ENCODE measurements around the gene USP17L26.
"Not testable (repeated sequence)": the region's sequence is repeated elsewhere in the genome, so short reads cannot be mapped to it uniquely, and the experiment has no call there.

USP17L26 gene

GRCh38 chr4:9334358-9334757 lies at the start of gene USP17L26:
Gene USP17L26 (plus strand): TSS chr4:9334658. CDS start chr4:9334658, 0 bp downstream.
- not testable (repeated sequence) for DNase-seq

GRCh38 chr4:9324191-9324590 lies 10.3 kb upstream of the USP17L26 start:
- DNase-seq, result not testable (repeated sequence)

GRCh38 chr4:9324865-9325264 lies 9.6 kb upstream of the USP17L26 start, which contains the start of gene USP17L24:
Gene USP17L24 (plus strand): TSS chr4:9325165. CDS start chr4:9325165, 0 bp downstream.
- DNase-seq, result not testable (repeated sequence)

GRCh38 chr4:9329611-9330010 lies 4.8 kb upstream of the USP17L26 start, which contains the start of gene USP17L25:
Gene USP17L25 (plus strand): TSS chr4:9329911. CDS start chr4:9329911, 0 bp downstream.
- not testable (repeated sequence) for DNase-seq

- DNase-seq, result not testable (repeated sequence)
These were observed 4.6 kb downstream of the USP17L26 start, which contains the start of gene USP17L5 for GRCh38 chr4:9339103-9339502. Gene USP17L5 (plus strand): TSS chr4:9339403. CDS start chr4:9339403, 0 bp downstream.

GRCh38 chr4:9343848-9344247 lies 9.4 kb downstream of the USP17L26 start, which contains the start of gene USP17L27:
Gene USP17L27 (plus strand): TSS chr4:9344148. CDS start chr4:9344148, 0 bp downstream.
- not testable (repeated sequence) for DNase-seq

GRCh38 chr4:9348593-9348992 lies 14.1 kb downstream of the USP17L26 start, which contains the start of gene USP17L28:
Gene USP17L28 (plus strand): TSS chr4:9348893. CDS start chr4:9348893, 0 bp downstream.
- DNase-seq, result not testable (repeated sequence)

GRCh38 chr4:9350866-9351265 lies 16.4 kb downstream of the USP17L26 start:
- not testable (repeated sequence) for DNase-seq

- DNase-seq, result not testable (repeated sequence)
These were observed 18.9 kb downstream of the USP17L26 start, which contains the start of gene USP17L29 for GRCh38 chr4:9353338-9353737. Gene USP17L29 (plus strand): TSS chr4:9353638. CDS start chr4:9353638, 0 bp downstream.

GRCh38 chr4:9362829-9363228 lies 28.4 kb downstream of the USP17L26 start, which contains the start of gene USP17L30:
Gene USP17L30 (plus strand): TSS chr4:9363129. CDS start chr4:9363129, 0 bp downstream.
- DNase-seq, result not testable (repeated sequence)

GRCh38 chr4:9379881-9380280 lies 45.4 kb downstream of the USP17L26 start:
- not testable (repeated sequence) for DNase-seq

GRCh38 chr4:9381012-9381534 lies 46.6 kb downstream of the USP17L26 start:
- not testable (repeated sequence) for DNase-seq

- DNase-seq, result no peak
These were observed 49.7 kb downstream of the USP17L26 start for GRCh38 chr4:9384126-9384525.

Data from NCI-H2171 (cell line).